D721Med (cell line): ENCODE measurements around the gene ARPP21.

Experiments
- DNase-seq: peaks from one replicate; pipeline ENCODE4 v3.0.0; 2011; ENCODE audit warnings: low spot score; ENCODE audit not compliant: insufficient read length
- FAIRE-seq: peaks from 2 replicates; lab custom pipeline; 2011; peaks lifted over from hg19 to GRCh38; lab: Jason Lieb, UNC
- TF ChIP-seq, protein P1 (sequence below): IDR thresholded peaks from 2 replicates; pipeline ENCODE4 v1.5.1; 2012; ENCODE audit warnings: mild to moderate bottlenecking, control low read depth; ENCODE audit not compliant: insufficient read depth; ENCODE audit errors: missing control alignments

ARPP21 gene

DNA sequence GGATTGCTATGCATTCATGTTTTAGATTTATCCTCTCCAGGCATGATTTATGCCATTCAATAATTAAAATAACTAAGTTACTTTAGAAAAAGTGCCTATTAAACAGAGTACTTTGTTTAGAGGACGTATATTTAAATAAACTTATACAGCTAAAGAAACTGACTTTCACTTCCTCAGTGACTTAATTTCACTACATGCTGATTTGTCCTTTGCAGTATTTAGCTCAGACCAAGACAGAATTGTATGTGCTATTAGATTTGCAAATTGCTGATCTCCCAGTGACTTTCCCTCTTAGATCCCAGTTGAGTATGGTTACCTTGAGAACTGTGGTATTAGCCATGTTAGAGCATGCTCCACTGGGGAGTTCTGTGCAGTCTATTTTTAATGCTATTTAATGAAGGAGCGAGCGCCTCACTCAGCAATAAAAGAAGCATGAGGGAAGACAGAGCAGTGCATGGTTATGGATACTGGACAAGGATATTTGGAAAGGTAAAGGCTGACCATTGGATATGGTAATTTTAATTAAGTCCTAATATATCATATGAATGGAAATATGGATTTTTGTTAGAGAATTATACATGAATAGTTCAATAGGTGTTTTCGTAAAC is 2.7 kb downstream of the ARPP21 start:
- FAIRE-seq = no peak
- TF ChIP-seq, protein P1, sequence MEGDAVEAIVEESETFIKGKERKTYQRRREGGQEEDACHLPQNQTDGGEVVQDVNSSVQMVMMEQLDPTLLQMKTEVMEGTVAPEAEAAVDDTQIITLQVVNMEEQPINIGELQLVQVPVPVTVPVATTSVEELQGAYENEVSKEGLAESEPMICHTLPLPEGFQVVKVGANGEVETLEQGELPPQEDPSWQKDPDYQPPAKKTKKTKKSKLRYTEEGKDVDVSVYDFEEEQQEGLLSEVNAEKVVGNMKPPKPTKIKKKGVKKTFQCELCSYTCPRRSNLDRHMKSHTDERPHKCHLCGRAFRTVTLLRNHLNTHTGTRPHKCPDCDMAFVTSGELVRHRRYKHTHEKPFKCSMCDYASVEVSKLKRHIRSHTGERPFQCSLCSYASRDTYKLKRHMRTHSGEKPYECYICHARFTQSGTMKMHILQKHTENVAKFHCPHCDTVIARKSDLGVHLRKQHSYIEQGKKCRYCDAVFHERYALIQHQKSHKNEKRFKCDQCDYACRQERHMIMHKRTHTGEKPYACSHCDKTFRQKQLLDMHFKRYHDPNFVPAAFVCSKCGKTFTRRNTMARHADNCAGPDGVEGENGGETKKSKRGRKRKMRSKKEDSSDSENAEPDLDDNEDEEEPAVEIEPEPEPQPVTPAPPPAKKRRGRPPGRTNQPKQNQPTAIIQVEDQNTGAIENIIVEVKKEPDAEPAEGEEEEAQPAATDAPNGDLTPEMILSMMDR = no peak
- DNase-seq = no peak

- TF ChIP-seq, protein P1 = no peak
- DNase-seq = no peak
- no peak for FAIRE-seq
These were observed 4.2 kb downstream of the ARPP21 start for GRCh38 chr3:35643495-35643894.

DNA sequence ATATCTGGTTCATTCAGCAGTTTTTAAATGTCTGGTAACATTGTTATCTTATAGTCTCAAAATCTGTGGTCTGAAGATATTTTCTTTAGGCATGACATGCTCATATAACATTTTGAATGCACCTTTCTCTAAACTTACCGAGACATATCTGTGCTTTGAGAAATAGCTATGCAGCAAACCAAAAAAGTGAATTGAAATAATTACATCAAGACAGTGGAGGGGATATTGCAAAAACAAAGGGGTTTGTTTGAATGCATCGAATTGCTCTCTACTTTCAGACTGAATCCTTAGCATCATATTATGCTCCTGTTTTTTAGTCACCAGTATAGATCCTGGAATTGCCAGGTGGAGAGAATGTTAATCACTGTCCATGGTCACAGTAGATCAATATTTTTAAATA is 5.1 kb downstream of the ARPP21 start:
- DNase-seq (no peak), FAIRE-seq (no peak)
- TF ChIP-seq, protein P1 = no peak

DNA sequence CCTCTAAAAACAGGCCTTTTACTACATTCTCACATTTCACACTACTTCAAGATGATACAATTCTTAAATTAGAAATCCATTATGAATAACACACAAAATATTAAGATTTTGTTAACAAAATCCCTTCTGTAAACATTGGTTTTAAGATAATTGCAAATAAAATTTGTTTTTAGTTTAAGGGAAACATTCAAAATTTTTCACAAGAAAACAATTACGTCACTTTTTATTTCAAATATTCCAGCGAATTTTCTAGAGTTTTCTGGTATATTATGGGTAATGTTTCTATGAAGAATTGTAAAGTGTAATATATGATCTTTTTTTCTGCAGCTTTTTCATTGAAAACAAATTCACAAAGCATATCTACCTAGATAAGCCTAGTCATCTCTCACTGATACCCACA is 5.9 kb downstream of the ARPP21 start:
- TF ChIP-seq, protein P1 = no peak
- DNase-seq = no peak
- FAIRE-seq = no peak

- no peak for FAIRE-seq
- TF ChIP-seq, protein P1 = no peak
- no peak for DNase-seq
These were observed 6.8 kb downstream of the ARPP21 start for GRCh38 chr3:35646081-35646480.

DNA sequence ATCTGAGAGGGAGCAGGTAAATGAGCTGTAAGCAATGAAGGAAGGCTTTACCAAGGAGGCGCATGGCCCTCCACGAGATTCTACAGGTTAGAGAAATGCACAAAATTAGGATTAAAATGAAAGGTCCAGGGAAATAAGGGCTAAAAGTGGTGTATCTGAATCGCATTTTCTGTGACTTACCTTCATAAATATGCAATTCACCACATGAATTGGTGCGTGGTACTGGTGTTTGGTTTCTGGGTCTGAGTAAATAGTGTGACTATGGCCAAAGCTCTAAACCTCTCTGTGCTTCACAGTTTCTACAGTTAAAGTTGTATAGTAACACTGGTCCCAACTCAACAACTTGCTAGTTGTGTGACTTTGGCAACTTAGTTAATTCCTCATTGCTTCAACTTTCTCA is 8.1 kb downstream of the ARPP21 start:
- TF ChIP-seq, protein P1 = no peak
- DNase-seq (no peak), FAIRE-seq (no peak)

DNA sequence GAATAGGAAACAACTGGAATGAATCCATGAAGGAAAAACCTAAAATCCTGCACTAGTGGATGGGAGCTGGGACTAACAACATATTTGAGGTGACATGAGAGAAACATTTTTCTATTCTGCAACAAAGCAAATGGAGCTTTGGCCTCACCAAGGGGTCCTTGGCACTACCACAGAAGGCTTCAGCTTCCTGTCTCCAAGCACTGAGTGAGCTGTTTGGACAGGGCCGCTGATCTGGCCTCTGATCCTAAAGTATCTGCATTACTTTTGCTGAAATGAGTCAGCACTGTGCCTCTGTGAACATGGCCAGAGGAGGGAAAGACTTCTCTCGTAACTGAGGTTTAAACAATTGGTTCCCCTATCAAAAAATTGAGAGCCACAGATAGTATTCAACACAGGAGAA is 9.0 kb downstream of the ARPP21 start:
- DNase-seq = no peak
- TF ChIP-seq, protein P1 = no peak
- no peak for FAIRE-seq
